H1 (cell line): ENCODE results near the gene CAPN9. TPM values are rescaled to one million over a fixed set of nuclear protein-coding genes. Genes with fewer than 3 reads are reported as not detected.
A peak's percentile ranks its signal among the peaks of the same experiment; 100 is the strongest.

ENCODE experiments used
- CTCF ChIA-PET: fragments of 300-600 bp; sonication (Branson Sonifier 250); formaldehyde crosslinking; loops from one replicate; lab custom pipeline; 2021; ENCODE audit not compliant: partially characterized antibody; lab: Charles Lee
- POLR2A ChIA-PET: fragments of 300-600 bp; sonication (Branson Sonifier 250); formaldehyde crosslinking; loops from one replicate; lab custom pipeline; 2021; ENCODE audit warnings: inconsistent platforms; ENCODE audit not compliant: partially characterized antibody; lab: Charles Lee
- DNase-seq, 2 experiments: peaks; one replicate each; pipeline versions ENCODE4 v3.0.0 to v3.0.0-alpha.2; 2010 to 2022; ENCODE audit warnings: low spot score in 2 of 2, low read depth in 1 of 2, mixed read lengths in 1 of 2
- FAIRE-seq: peaks from 2 replicates; lab custom pipeline; 2011; peaks lifted over from hg19 to GRCh38; lab: Jason Lieb, UNC
- H2AFZ ChIP-seq: 2 replicates; pipeline ENCODE4 v1.8.1; 2012; ENCODE audit warnings: low read length, inconsistent platforms
- H2AK5ac ChIP-seq: 2 replicates; pipeline ENCODE4 v1.6.1; 2013; ENCODE audit warnings: low read depth, low read length
- H2BK120ac ChIP-seq: replicated peaks from 2 replicates; pipeline ENCODE3; 2013; ENCODE audit warnings: low read depth, low read length, inconsistent platforms
- H2BK12ac ChIP-seq: 2 replicates; pipeline ENCODE4 v1.6.1; 2013; ENCODE audit warnings: low read depth, low read length
- H2BK15ac ChIP-seq: 2 replicates; pipeline ENCODE4 v1.6.1; 2013; ENCODE audit warnings: low read length
- H2BK20ac ChIP-seq: 2 replicates; pipeline ENCODE4 v1.6.1; 2013; ENCODE audit warnings: low read length
- H2BK5ac ChIP-seq: 2 replicates; pipeline ENCODE4 v1.6.1; 2013; ENCODE audit warnings: low read depth, low read length
- H3K14ac ChIP-seq: 2 replicates; pipeline ENCODE4 v1.6.1; 2013; ENCODE audit warnings: inconsistent platforms; ENCODE audit not compliant: insufficient read length
- H3K18ac ChIP-seq: 2 replicates; pipeline ENCODE4 v1.6.1; 2013; ENCODE audit warnings: low read length; ENCODE audit errors: extremely low read depth
- H3K23ac ChIP-seq: 2 replicates; pipeline ENCODE4 v1.6.1; 2013; ENCODE audit warnings: inconsistent platforms; ENCODE audit not compliant: insufficient read length
- H3K23me2 ChIP-seq: 2 replicates; pipeline ENCODE4 v1.6.1; 2013; ENCODE audit warnings: low read depth, low read length
- H3K27ac ChIP-seq: 2 replicates; pipeline ENCODE4 v1.6.1; 2011; ENCODE audit warnings: low read depth, low read length, inconsistent platforms
- H3K27me3 ChIP-seq, 4 experiments: replicated peaks in 1 of 4; 1 replicate in 1 of 4; 2 replicates in 3 of 4; pipeline versions ENCODE4 v1.6.1 to v1.8.1; 2011 to 2013; ENCODE audit warnings: low read length in 3 of 4, mild to moderate bottlenecking in 3 of 4, inconsistent platforms in 2 of 4, mixed read lengths in 2 of 4, moderate library complexity in 1 of 4; ENCODE audit not compliant: control insufficient read depth in 3 of 4, insufficient read depth in 3 of 4; ENCODE audit errors: extremely low read depth in 1 of 4
- H3K36me3 ChIP-seq, 4 experiments: 2 replicates each; pipeline versions ENCODE4 v1.6.1 to v1.8.1; 2011 to 2013; ENCODE audit warnings: mild to moderate bottlenecking in 4 of 4, low read length in 3 of 4, moderate library complexity in 2 of 4, control low read depth in 1 of 4, inconsistent platforms in 1 of 4; ENCODE audit not compliant: insufficient read depth in 4 of 4, control insufficient read depth in 2 of 4
- H3K4ac ChIP-seq: replicated peaks from 2 replicates; pipeline ENCODE3; 2013; ENCODE audit warnings: low read length, low read depth, mixed read lengths, inconsistent platforms; ENCODE audit not compliant: insufficient read length
- H3K4me1 ChIP-seq, 4 experiments: replicated peaks in 1 of 4; 1 replicate in 1 of 4; 2 replicates in 3 of 4; pipeline versions ENCODE4 v1.6.1 to v1.8.1; 2011 to 2013; ENCODE audit warnings: low read length in 3 of 4, inconsistent platforms in 2 of 4, mixed read lengths in 1 of 4; ENCODE audit not compliant: insufficient read depth in 4 of 4, control insufficient read depth in 3 of 4
- H3K4me2 ChIP-seq, 2 experiments: 2 replicates each; pipeline versions ENCODE4 v1.6.1 to v1.8.1; 2011 to 2013; ENCODE audit warnings: low read depth in 2 of 2, low read length in 2 of 2, control low read depth in 1 of 2, inconsistent platforms in 1 of 2, mild to moderate bottlenecking in 1 of 2; ENCODE audit not compliant: insufficient read depth in 1 of 2
- H3K4me3 ChIP-seq, 4 experiments: fragments of 200-600, 300-600 bp in 1 of 4; sonication (generic), shearing (Covaris generic), sonication (Bioruptor Twin) in 1 of 4; 2 replicates each; pipeline versions ENCODE4 v1.5.1 to v1.8.1; 2011 to 2016; ENCODE audit warnings: low read length in 4 of 4, low read depth in 3 of 4, control low read depth in 2 of 4, inconsistent platforms in 2 of 4, mild to moderate bottlenecking in 2 of 4, mixed read lengths in 1 of 4, moderate library complexity in 1 of 4; ENCODE audit not compliant: insufficient read depth in 2 of 4; ENCODE audit errors: extremely low read depth in 1 of 4
- H3K56ac ChIP-seq: replicated peaks from 2 replicates; pipeline ENCODE3; 2013; ENCODE audit warnings: low read depth, mild to moderate bottlenecking, mixed read lengths, low read length, inconsistent platforms; ENCODE audit not compliant: insufficient read length
- H3K79me1 ChIP-seq: 2 replicates; pipeline ENCODE4 v1.6.1; 2013; ENCODE audit warnings: low read depth, low read length, control low read depth
- H3K79me2 ChIP-seq, 2 experiments: 2 replicates each; pipeline versions ENCODE4 v1.6.1 to v1.8.1; 2012 to 2013; ENCODE audit warnings: low read length in 2 of 2, mild to moderate bottlenecking in 2 of 2, inconsistent platforms in 1 of 2; ENCODE audit not compliant: insufficient read depth in 2 of 2, control insufficient read depth in 1 of 2
- H3K9ac ChIP-seq, 4 experiments: replicated peaks in 1 of 4; 1 replicate in 1 of 4; 2 replicates in 3 of 4; pipeline versions ENCODE4 v1.6.1 to v1.8.1; 2011 to 2013; ENCODE audit warnings: low read depth in 3 of 4, low read length in 3 of 4, control low read depth in 2 of 4, mild to moderate bottlenecking in 2 of 4, moderate library complexity in 2 of 4, inconsistent platforms in 1 of 4; ENCODE audit errors: extremely low read depth in 1 of 4
- H3K9me3 ChIP-seq, 2 experiments: 2 replicates each; pipeline versions ENCODE4 v1.6.1 to v1.8.1; 2012 to 2013; ENCODE audit warnings: mild to moderate bottlenecking in 2 of 2, moderate library complexity in 2 of 2, control low read depth in 1 of 2, inconsistent platforms in 1 of 2, low read depth in 1 of 2, low read length in 1 of 2, mixed read lengths in 1 of 2; ENCODE audit not compliant: insufficient read depth in 2 of 2
- H4K20me1 ChIP-seq, 2 experiments: replicated peaks in 1 of 2; 2 replicates each; pipeline versions ENCODE3 to v1.8.1; 2011 to 2013; ENCODE audit warnings: inconsistent platforms in 2 of 2, low read length in 2 of 2, mild to moderate bottlenecking in 1 of 2; ENCODE audit not compliant: insufficient read depth in 2 of 2, control insufficient read depth in 1 of 2
- H4K5ac ChIP-seq: 2 replicates; pipeline ENCODE4 v1.6.1; 2013; ENCODE audit warnings: low read length, low read depth, mixed read lengths, inconsistent platforms; ENCODE audit not compliant: insufficient read length
- H4K8ac ChIP-seq: 2 replicates; pipeline ENCODE4 v1.8.0; 2013; ENCODE audit warnings: mild to moderate bottlenecking, moderate library complexity, low read length, inconsistent platforms; ENCODE audit not compliant: insufficient read depth; ENCODE audit errors: extremely low read depth
- H4K91ac ChIP-seq: replicated peaks from 2 replicates; pipeline ENCODE3; 2013; ENCODE audit warnings: low read length, mixed read lengths, inconsistent platforms; ENCODE audit not compliant: insufficient read length
- JUN ChIP-seq: IDR thresholded peaks from 2 replicates; pipeline ENCODE4 v1.6.1; 2011; ENCODE audit warnings: low read depth, mild to moderate bottlenecking, improper control_type of control experiment, low read length
- JUND ChIP-seq: IDR thresholded peaks from 2 replicates; pipeline ENCODE4 v1.6.1; 2011; ENCODE audit warnings: mild to moderate bottlenecking, improper control_type of control experiment, low read length
- RAD21 ChIP-seq, 2 experiments: IDR thresholded peaks in 1 of 2; conservative IDR thresholded peaks in 1 of 2; 2 replicates each; pipeline ENCODE4 v1.6.1; 2011; ENCODE audit warnings: low read depth in 2 of 2, low read length in 2 of 2, improper control_type of control experiment in 1 of 2, inconsistent platforms in 1 of 2, mild to moderate bottlenecking in 1 of 2, moderate library complexity in 1 of 2
- SP4 ChIP-seq: IDR thresholded peaks from 2 replicates; pipeline ENCODE4 v1.6.1; 2012; ENCODE audit warnings: low read length, inconsistent platforms
- YY1 ChIP-seq: IDR thresholded peaks from 2 replicates; pipeline ENCODE4 v1.6.1; 2011; ENCODE audit warnings: low read depth, mild to moderate bottlenecking, low read length
- WGBS, 2 experiments: shearing (Covaris generic) in 1 of 2; methylation state at CpG; one replicate each; pipeline versions ENCODE4 v1.1.6 to v1.1.7; 2013 to 2015; ENCODE audit warnings: low lambda C conversion rate in 2 of 2, mixed read lengths in 2 of 2, inconsistent platforms in 1 of 2, low coverage in 1 of 2, missing lambda C conversion rate in 1 of 2; ENCODE audit not compliant: insufficient replicate concordance in 2 of 2, insufficient coverage in 1 of 2, insufficient read length in 1 of 2; ENCODE audit errors: extremely low coverage in 1 of 2, missing lambda C conversion rate in 1 of 2; 5-methylcytosine and 5-hydroxymethylcytosine counted together
- polyA plus RNA-seq, 7 experiments: library from polyadenylated mRNA; depleted of rRNA in 3 of 7; stranded (reverse) in 5 of 7; unstranded in 2 of 7; fragments of >200 nt in 5 of 7; fragments of 200-250 nt in 2 of 7; gene quantifications; 1 replicate in 5 of 7; 2 replicates in 1 of 7; 4 replicates in 1 of 7; pipeline versions ENCODE4 v1.2.1 to v1.2.3, GENCODE V29; 2011 to 2013; ENCODE audit warnings: missing spikeins in 2 of 7, mixed read lengths in 2 of 7
- total RNA-seq: library from RNA; stranded (reverse); fragmentation: NEBNext Ultra II Directional; extraction: Animal tissue kit (Norgen Biotek cat#: 25700); gene quantifications from 2 replicates; pipeline ENCODE4 v1.2.1, GENCODE V29; 2021
- TF ChIP-seq, protein P1 (sequence below): IDR thresholded peaks from 2 replicates; pipeline ENCODE4 v1.6.1; 2011; ENCODE audit warnings: low read length, improper control_type of control experiment

Gene CAPN9
- total and polyA plus RNA-seq, 2 of the 8 experiments (the other 6 are each of a cell fraction or from before 2014, with no cell fraction given), result 0.22 to 0.76 TPM

DNA sequence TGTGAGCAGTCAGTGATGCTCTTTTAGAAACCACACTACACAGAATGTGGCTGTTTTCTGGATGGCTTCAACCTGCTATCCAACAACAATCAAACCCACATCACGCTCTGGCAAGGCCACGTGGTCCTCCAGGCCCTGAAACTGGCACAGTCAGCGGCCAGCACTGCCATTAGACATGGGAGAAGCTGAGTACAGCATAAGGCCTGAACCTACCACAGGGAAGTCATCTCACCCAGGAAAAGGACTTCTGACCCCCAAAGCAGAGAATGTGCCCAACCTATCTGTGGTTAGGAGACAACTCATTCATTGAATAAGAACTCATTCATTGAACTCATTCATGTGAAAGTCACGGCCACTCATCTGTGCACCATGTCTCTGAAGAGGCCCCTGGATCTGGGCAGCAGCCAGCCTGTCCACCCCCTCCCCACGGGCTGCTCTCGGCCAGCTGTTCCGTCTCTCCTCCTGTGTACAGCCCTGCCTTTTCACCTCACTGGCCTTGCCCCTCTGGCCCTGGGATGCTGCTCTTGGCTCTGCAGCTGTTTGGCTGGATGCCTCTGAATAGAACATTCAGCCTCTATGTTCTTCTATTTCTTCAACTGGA lies 80.0 kb downstream of the CAPN9 start:
- no peak overlapping the region for H2BK15ac ChIP-seq
- H3K27ac ChIP-seq, result no peak overlapping the region
- no peak overlapping the region for H3K23ac ChIP-seq
- no peak overlapping the region for H4K5ac ChIP-seq
- H3K4me3 ChIP-seq, result no peak overlapping the region
- FAIRE-seq, result no peak
- H4K91ac ChIP-seq, result no peak overlapping the region
- H3K18ac ChIP-seq, result no peak overlapping the region
- peak in 1 of 2 experiments; percentile 26 for DNase-seq
- H4K8ac ChIP-seq, result no peak overlapping the region
- ChIA-PET POLR2A (interaction anchor here (0.8 to 1.1 kb wide), 2 partner anchors 40 to 74 kb away, joined by 3 read pairs; no protein-coding TSS in a partner anchor), CTCF (interaction anchor here (1.2 to 2.2 kb wide), 4 partner anchors 8 to 383 kb away, joined by 3 to 6 read pairs (median 4); no protein-coding TSS in a partner anchor)
- no peak overlapping the region for H3K4ac ChIP-seq
- WGBS, 2 experiments, result 90% methylated on average over 7 of the region's 7 CpGs; no CpG with 5 or more reads in 1 of the 2 experiments
- H3K4me1 ChIP-seq, result no peaks in the 10 kb centered on the region
- H3K9me3 ChIP-seq, result no peaks in the 10 kb centered on the region
- H4K20me1 ChIP-seq, result no peaks in the 10 kb centered on the region
- no peak overlapping the region for H3K14ac ChIP-seq
- no peaks in the 10 kb centered on the region for H3K36me3 ChIP-seq
- H3K79me1 ChIP-seq, result no peaks in the 10 kb centered on the region
- no peak overlapping the region for H3K4me2 ChIP-seq
- no peak overlapping the region for H3K56ac ChIP-seq
- H2BK20ac ChIP-seq, result no peak overlapping the region
- no peaks in the 10 kb centered on the region for H3K27me3 ChIP-seq
- no peak overlapping the region for H2AK5ac ChIP-seq
- no peak overlapping the region for H2AFZ ChIP-seq
- no peak overlapping the region for H2BK12ac ChIP-seq
- no peaks in the 10 kb centered on the region for H3K79me2 ChIP-seq
- H3K9ac ChIP-seq, result no peak overlapping the region
- no peak overlapping the region for H2BK120ac ChIP-seq
- TF ChIP-seq JUN (no peak), YY1 (no peak), JUND (no peak), SP4 (no peak), RAD21 (IDR thresholded peaks at IDR 0.05 in 1 of 2, conservative IDR thresholded peaks at IDR 0.05 in 1 of 2; ENCODE audit: low read depth in 2 of 2, low read length in 2 of 2) (no peak)
- TF ChIP-seq, protein P1, sequence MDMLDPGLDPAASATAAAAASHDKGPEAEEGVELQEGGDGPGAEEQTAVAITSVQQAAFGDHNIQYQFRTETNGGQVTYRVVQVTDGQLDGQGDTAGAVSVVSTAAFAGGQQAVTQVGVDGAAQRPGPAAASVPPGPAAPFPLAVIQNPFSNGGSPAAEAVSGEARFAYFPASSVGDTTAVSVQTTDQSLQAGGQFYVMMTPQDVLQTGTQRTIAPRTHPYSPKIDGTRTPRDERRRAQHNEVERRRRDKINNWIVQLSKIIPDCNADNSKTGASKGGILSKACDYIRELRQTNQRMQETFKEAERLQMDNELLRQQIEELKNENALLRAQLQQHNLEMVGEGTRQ, result no peak
- H2BK5ac ChIP-seq, result no peak overlapping the region
- H3K23me2 ChIP-seq, result no peaks in the 10 kb centered on the region
